Transverse colon (tissue), 3 donors: Measurements from ENCODE around the gene ATG2B.

Experiments used
- CTCF ChIP-seq, 5 experiments: fragments of 200-600 bp in 3 of 5; fragments of 450-650 bp in 2 of 5; sonication (generic) in 3 of 5; IDR thresholded peaks; 1 replicate in 2 of 5; 2 replicates in 3 of 5; pipeline ENCODE4 v1.5.1; 2016 to 2017; ENCODE audit warnings: antibody characterized with exemption in 5 of 5, inconsistent platforms in 3 of 5, mild to moderate bottlenecking in 2 of 5, moderate library complexity in 1 of 5
- POLR2A ChIP-seq: fragments of 450-650 bp; IDR thresholded peaks from one replicate; pipeline ENCODE4 v1.6.1; 2016; ENCODE audit warnings: antibody characterized with exemption, mild to moderate bottlenecking, moderate library complexity

GRCh38 chr14:96285667-96286066, 77.5 kb downstream of the ATG2B start:
- TF ChIP-seq CTCF (IDR thresholded peaks at IDR 0.05): no peak
- TF ChIP-seq POLR2A: no peak
